Neuronal stem cell (in vitro differentiated cells): ENCODE data around the gene CYB5R4.

Experiments
- DNase-seq: peaks from one replicate; pipeline ENCODE4 v3.0.0-alpha.2; 2013; ENCODE audit warnings: low spot score
- H2AFZ ChIP-seq: one replicate; pipeline ENCODE4 v1.6.1; 2013; ENCODE audit warnings: mild to moderate bottlenecking, low read length, inconsistent platforms
- H2AK5ac ChIP-seq: 2 replicates; pipeline ENCODE4 v1.6.1; 2013; ENCODE audit warnings: low read depth, mild to moderate bottlenecking, inconsistent platforms, low read length, moderate library complexity, mixed read lengths
- H2BK120ac ChIP-seq: 2 replicates; pipeline ENCODE4 v1.6.1; 2013; ENCODE audit warnings: low read depth, mild to moderate bottlenecking, inconsistent platforms, low read length, moderate library complexity, mixed read lengths
- H2BK12ac ChIP-seq: one replicate; pipeline ENCODE4 v1.6.1; 2013; ENCODE audit warnings: low read length, inconsistent platforms
- H2BK15ac ChIP-seq: 2 replicates; pipeline ENCODE4 v1.6.1; 2013; ENCODE audit warnings: mild to moderate bottlenecking, low read length, inconsistent platforms, mixed read lengths
- H2BK5ac ChIP-seq: one replicate; pipeline ENCODE4 v1.6.1; 2013; ENCODE audit warnings: inconsistent platforms, mild to moderate bottlenecking, low read length, moderate library complexity
- H3K14ac ChIP-seq: one replicate; pipeline ENCODE4 v1.6.1; 2013; ENCODE audit warnings: low read length, inconsistent platforms
- H3K18ac ChIP-seq: 2 replicates; pipeline ENCODE4 v1.6.1; 2013; ENCODE audit warnings: low read length, inconsistent platforms
- H3K23ac ChIP-seq: 2 replicates; pipeline ENCODE4 v1.6.1; 2013; ENCODE audit warnings: low read depth, mild to moderate bottlenecking, mixed read lengths, low read length, inconsistent platforms; ENCODE audit not compliant: poor library complexity
- H3K27ac ChIP-seq: replicated peaks from 3 replicates; pipeline ENCODE4 v1.5.1; 2013; ENCODE audit warnings: low read length, inconsistent platforms
- H3K27me3 ChIP-seq, 3 experiments: 2 replicates each; pipeline ENCODE4 v1.6.1; 2013; ENCODE audit warnings: low read length in 3 of 3, mild to moderate bottlenecking in 2 of 3, inconsistent platforms in 1 of 3, low read depth in 1 of 3, mixed read lengths in 1 of 3, moderate library complexity in 1 of 3; ENCODE audit not compliant: control insufficient read depth in 3 of 3, insufficient read depth in 3 of 3
- H3K36me3 ChIP-seq, 2 donors: replicated peaks in 1 of 2; 2 replicates each; pipeline ENCODE4 v1.6.1; 2013; ENCODE audit warnings: low read length in 2 of 2; ENCODE audit not compliant: control insufficient read depth in 2 of 2, insufficient read depth in 2 of 2
- H3K4ac ChIP-seq: 2 replicates; pipeline ENCODE4 v1.6.1; 2013; ENCODE audit warnings: inconsistent platforms, mild to moderate bottlenecking, low read length, moderate library complexity
- H3K4me1 ChIP-seq, 2 donors: 1 replicate in 1 of 2; 2 replicates in 1 of 2; pipeline ENCODE4 v1.6.1; 2013; ENCODE audit warnings: low read length in 2 of 2, low read depth in 1 of 2; ENCODE audit not compliant: control insufficient read depth in 2 of 2, insufficient read depth in 1 of 2
- H3K4me2 ChIP-seq: one replicate; pipeline ENCODE4 v1.6.1; 2013; ENCODE audit warnings: mild to moderate bottlenecking, low read length, inconsistent platforms; ENCODE audit not compliant: insufficient read depth, poor library complexity, severe bottlenecking
- H3K4me3 ChIP-seq, 2 donors: 2 replicates each; pipeline ENCODE4 v1.5.1; 2013; ENCODE audit warnings: low read length in 2 of 2, mild to moderate bottlenecking in 2 of 2, inconsistent platforms in 1 of 2, moderate library complexity in 1 of 2
- H3K79me1 ChIP-seq: one replicate; pipeline ENCODE4 v1.6.1; 2013; ENCODE audit warnings: low read depth, mild to moderate bottlenecking, inconsistent platforms, low read length, moderate library complexity
- H3K9ac ChIP-seq: one replicate; pipeline ENCODE4 v1.6.1; 2013; ENCODE audit warnings: mild to moderate bottlenecking, low read depth, low read length, inconsistent platforms; ENCODE audit not compliant: poor library complexity
- H3K9me3 ChIP-seq, 2 donors: replicated peaks in 1 of 2; 2 replicates each; pipeline versions ENCODE3 to v1.6.1; 2013; ENCODE audit warnings: low read length in 2 of 2, mild to moderate bottlenecking in 2 of 2, inconsistent platforms in 1 of 2, low read depth in 1 of 2, mixed read lengths in 1 of 2, moderate library complexity in 1 of 2; ENCODE audit not compliant: control insufficient read depth in 2 of 2, insufficient read depth in 1 of 2
- H4K8ac ChIP-seq: one replicate; pipeline ENCODE4 v1.6.1; 2013; ENCODE audit warnings: low read depth, mild to moderate bottlenecking, inconsistent platforms, low read length, moderate library complexity
- H4K91ac ChIP-seq: one replicate; pipeline ENCODE4 v1.6.1; 2013; ENCODE audit warnings: low read length, low read depth, mild to moderate bottlenecking, inconsistent platforms; ENCODE audit not compliant: poor library complexity
- WGBS, 2 donors: extraction: QIAGEN DNeasy Blood & Tissue Kit; methylation state at CpG; one replicate each; pipeline ENCODE4 v1.1.7; 2013; ENCODE audit warnings: missing lambda C conversion rate in 2 of 2, mixed read lengths in 1 of 2; ENCODE audit not compliant: insufficient read length in 2 of 2, insufficient replicate concordance in 1 of 2; ENCODE audit errors: extremely low coverage in 2 of 2; 5-methylcytosine and 5-hydroxymethylcytosine counted together

Gene CYB5R4

GRCh38 chr6:83822629-83823169 lies 36.8 kb upstream of the CYB5R4 start:
- Histone ChIP-seq H2BK5ac (no peak overlapping the region), H3K18ac (no peak overlapping the region), H3K27me3 (no peaks in the 10 kb centered on the region), H3K4ac (no peak overlapping the region), H2BK120ac (no peak overlapping the region), H3K27ac (no peak overlapping the region), H3K4me1 (peaks cover 3 to 7% of the 10 kb centered on the region in 2 donors), H3K23ac (no peak overlapping the region), H3K36me3 (no peaks in the 10 kb centered on the region), H2BK15ac (no peak overlapping the region), H2BK12ac (no peak overlapping the region), H3K9me3 (no peaks in the 10 kb centered on the region), H3K4me2 (no peak overlapping the region), H3K79me1 (no peaks in the 10 kb centered on the region), H2AK5ac (no peak overlapping the region), H4K91ac (no peak overlapping the region), H3K9ac (no peak overlapping the region), H3K4me3 (no peak overlapping the region), H4K8ac (no peak overlapping the region), H2AFZ (no peak overlapping the region), H3K14ac (no peak overlapping the region)
- DNase-seq = no peak
- WGBS, 2 donors = no CpG with 5 or more reads among the region's 3 CpGs

GRCh38 chr6:83824388-83824801 lies 35.1 kb upstream of the CYB5R4 start:
- Histone ChIP-seq H4K91ac (no peak overlapping the region), H2BK5ac (no peak overlapping the region), H4K8ac (no peak overlapping the region), H3K27me3 (no peaks in the 10 kb centered on the region), H2AFZ (no peak overlapping the region), H3K4ac (no peak overlapping the region), H3K4me3 (no peak overlapping the region), H3K9ac (no peak overlapping the region), H2BK12ac (no peak overlapping the region), H3K4me1 (peaks cover 3 to 7% of the 10 kb centered on the region in 2 donors), H3K36me3 (no peaks in the 10 kb centered on the region), H3K27ac (no peak overlapping the region), H3K79me1 (no peaks in the 10 kb centered on the region), H3K18ac (no peak overlapping the region), H3K14ac (no peak overlapping the region), H2BK120ac (no peak overlapping the region), H2BK15ac (no peak overlapping the region), H3K4me2 (no peak overlapping the region), H3K9me3 (no peaks in the 10 kb centered on the region), H3K23ac (no peak overlapping the region), H2AK5ac (no peak overlapping the region)
- no peak for DNase-seq
- WGBS, 2 donors = no CpG with 5 or more reads among the region's 3 CpGs

GRCh38 chr6:83824831-83825230 lies 34.7 kb upstream of the CYB5R4 start:
- Histone ChIP-seq H3K9me3 (no peaks in the 10 kb centered on the region), H3K4me3 (no peak overlapping the region), H3K4me1 (peaks cover 3 to 7% of the 10 kb centered on the region in 2 donors), H3K14ac (no peak overlapping the region), H3K18ac (no peak overlapping the region), H2BK15ac (no peak overlapping the region), H2AK5ac (no peak overlapping the region), H2BK5ac (no peak overlapping the region), H3K23ac (no peak overlapping the region), H3K27me3 (no peaks in the 10 kb centered on the region), H3K4me2 (no peak overlapping the region), H4K91ac (no peak overlapping the region), H3K9ac (no peak overlapping the region), H2BK12ac (no peak overlapping the region), H3K79me1 (no peaks in the 10 kb centered on the region), H2BK120ac (no peak overlapping the region), H4K8ac (no peak overlapping the region), H2AFZ (no peak overlapping the region), H3K27ac (no peak overlapping the region), H3K4ac (no peak overlapping the region), H3K36me3 (no peaks in the 10 kb centered on the region)
- no CpG with 5 or more reads among the region's 2 CpGs for WGBS, 2 donors
- DNase-seq = no peak

GRCh38 chr6:83827050-83827449 lies 32.4 kb upstream of the CYB5R4 start:
- no peak for DNase-seq
- H3K27me3 ChIP-seq = no peaks in the 10 kb centered on the region
- no peak overlapping the region for H2BK12ac ChIP-seq
- no peak overlapping the region for H2BK15ac ChIP-seq
- no peak overlapping the region for H2BK5ac ChIP-seq
- no peak overlapping the region for H3K18ac ChIP-seq
- no peak overlapping the region for H3K14ac ChIP-seq
- no peak overlapping the region for H2AK5ac ChIP-seq
- peaks cover 3 to 5% of the 10 kb centered on the region in 2 donors for H3K4me1 ChIP-seq
- no peaks in the 10 kb centered on the region for H3K79me1 ChIP-seq
- no peaks in the 10 kb centered on the region for H3K36me3 ChIP-seq
- no peak overlapping the region for H3K4me2 ChIP-seq
- H2BK120ac ChIP-seq = no peak overlapping the region
- no peak overlapping the region for H4K91ac ChIP-seq
- no peak overlapping the region for H3K23ac ChIP-seq
- no peak overlapping the region for H3K4ac ChIP-seq
- no peak overlapping the region for H4K8ac ChIP-seq
- WGBS, 2 donors = no CpG with 5 or more reads among the region's 2 CpGs
- H3K9me3 ChIP-seq = no peaks in the 10 kb centered on the region
- H3K9ac ChIP-seq = no peak overlapping the region
- H2AFZ ChIP-seq = peak overlapping the region; percentile 56
- no peak overlapping the region for H3K4me3 ChIP-seq
- H3K27ac ChIP-seq = no peak overlapping the region
